ENCODE results near the gene RHAG.

DNA sequence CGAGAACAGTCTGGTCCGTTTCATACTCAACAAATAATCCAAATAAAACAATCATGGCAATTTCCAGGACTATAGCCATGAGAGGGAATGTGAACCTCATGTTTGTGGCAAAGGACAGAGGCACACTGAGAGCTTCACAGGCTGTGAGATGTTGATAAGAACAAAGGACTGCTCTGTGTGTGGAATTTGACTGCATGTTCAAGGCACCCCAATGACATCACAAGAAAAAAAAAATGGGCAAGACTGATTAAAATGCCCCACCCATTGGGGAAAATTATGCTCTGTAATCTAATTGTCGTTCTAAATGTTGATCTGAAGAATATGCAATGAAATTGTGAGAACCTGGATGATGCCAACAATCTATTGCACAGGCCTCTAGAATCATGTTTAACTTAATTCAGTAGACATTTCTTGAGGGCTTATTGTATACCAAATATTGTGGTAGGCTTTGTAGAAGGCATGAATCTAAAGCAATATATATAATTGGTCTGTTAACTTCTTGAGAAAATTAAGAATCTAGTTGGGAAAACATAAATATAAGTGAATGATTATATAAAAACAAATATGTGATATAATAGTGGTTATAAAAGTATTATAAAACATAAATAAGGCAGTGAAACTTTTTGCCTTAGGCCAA is at the start of gene RHAG:
- TF ChIP-seq POLR2A (IDR thresholded peaks at IDR 0.05), result no peak
- TF ChIP-seq, protein P1, sequence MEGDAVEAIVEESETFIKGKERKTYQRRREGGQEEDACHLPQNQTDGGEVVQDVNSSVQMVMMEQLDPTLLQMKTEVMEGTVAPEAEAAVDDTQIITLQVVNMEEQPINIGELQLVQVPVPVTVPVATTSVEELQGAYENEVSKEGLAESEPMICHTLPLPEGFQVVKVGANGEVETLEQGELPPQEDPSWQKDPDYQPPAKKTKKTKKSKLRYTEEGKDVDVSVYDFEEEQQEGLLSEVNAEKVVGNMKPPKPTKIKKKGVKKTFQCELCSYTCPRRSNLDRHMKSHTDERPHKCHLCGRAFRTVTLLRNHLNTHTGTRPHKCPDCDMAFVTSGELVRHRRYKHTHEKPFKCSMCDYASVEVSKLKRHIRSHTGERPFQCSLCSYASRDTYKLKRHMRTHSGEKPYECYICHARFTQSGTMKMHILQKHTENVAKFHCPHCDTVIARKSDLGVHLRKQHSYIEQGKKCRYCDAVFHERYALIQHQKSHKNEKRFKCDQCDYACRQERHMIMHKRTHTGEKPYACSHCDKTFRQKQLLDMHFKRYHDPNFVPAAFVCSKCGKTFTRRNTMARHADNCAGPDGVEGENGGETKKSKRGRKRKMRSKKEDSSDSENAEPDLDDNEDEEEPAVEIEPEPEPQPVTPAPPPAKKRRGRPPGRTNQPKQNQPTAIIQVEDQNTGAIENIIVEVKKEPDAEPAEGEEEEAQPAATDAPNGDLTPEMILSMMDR (IDR thresholded peaks at IDR 0.05), result no peak
